ENCODE results near the gene PHF19. TPM values are rescaled to one million over a fixed set of nuclear protein-coding genes. Genes with fewer than 3 reads are reported as not detected.
A peak's percentile ranks its signal among the peaks of the same experiment; 100 is the strongest.

Gene PHF19
- polyA plus RNA-seq, 1 of the 3 experiments (the other 2 are of a cell fraction): 33.4 TPM

DNA sequence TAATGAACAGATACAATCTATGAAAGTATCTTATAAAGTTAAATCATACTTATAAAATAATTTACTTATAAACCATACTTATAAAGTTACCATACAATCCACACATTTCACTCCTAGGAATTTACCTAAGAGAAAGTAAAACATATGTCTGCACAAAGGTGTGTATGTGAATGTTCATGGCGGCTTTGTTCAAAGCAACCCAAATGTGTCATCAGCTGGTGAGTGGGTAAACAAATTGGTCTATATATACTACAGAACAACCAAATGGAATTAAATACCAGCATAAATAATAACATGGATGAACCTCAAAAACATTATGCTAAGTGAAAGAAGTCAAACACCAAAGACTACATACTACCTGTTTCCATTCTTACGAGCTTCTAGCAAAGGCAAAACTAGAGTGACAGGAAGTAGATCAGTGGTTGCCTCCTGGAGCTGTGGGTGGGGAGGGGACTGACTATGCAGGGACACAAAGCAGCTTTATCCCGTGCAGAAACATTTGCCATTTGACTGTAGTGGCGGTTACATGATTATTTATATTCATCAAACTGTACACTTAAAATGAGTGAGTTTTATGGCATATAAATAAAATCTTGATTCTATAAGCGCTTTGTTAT is 39.0 kb upstream of the PHF19 start:
- H3K9me2 ChIP-seq: no peaks in the 10 kb centered on the region
- peaks cover 25 to 56% of the 10 kb centered on the region in 2 experiments for H3K4me1 ChIP-seq (ENCODE audit: control insufficient read depth in 1 of 2, insufficient read depth in 2 of 2, low read depth in 1 of 2, low read length in 1 of 2)
- no peaks in the 10 kb centered on the region for H3K9me3 ChIP-seq
- H3F3A ChIP-seq (replicated peaks; ENCODE audit: insufficient read depth): peaks cover 5% of the 10 kb centered on the region
- 82% methylated on average over 5 of the region's 5 CpGs for WGBS (ENCODE audit: low lambda C conversion rate)
- H3K4me3 ChIP-seq (ENCODE audit: low read depth in 2 of 2, low read length in 1 of 2): no peak overlapping the region
- H2AFZ ChIP-seq (ENCODE audit: low read depth): no peak overlapping the region
- DNase-seq: no peak
- no peak overlapping the region for H3K9ac ChIP-seq
- no peaks in the 10 kb centered on the region for H3K79me2 ChIP-seq (ENCODE audit: insufficient read depth)
- no peaks in the 10 kb centered on the region for H4K20me1 ChIP-seq (ENCODE audit: insufficient read depth)
- POLR2A ChIA-PET: interaction anchor here (1.1 to 2.3 kb wide), 5 partner anchors 16 to 122 kb away, joined by 3 to 10 read pairs (median 4); partner anchors contain the start of gene FBXW2
- no peaks in the 10 kb centered on the region for H3K27me3 ChIP-seq (ENCODE audit: insufficient read depth)
- H3K27ac ChIP-seq (ENCODE audit: low read depth in 2 of 2, low read length in 1 of 2): peak overlapping the region in 1 of 2 experiments; percentile 95; a peak in 2 of 4 replicates
- no peak overlapping the region; the same call in 1 of the 2 replicates for H3K4me2 ChIP-seq
- CTCF ChIA-PET: interaction anchor here (1.0 to 1.7 kb wide), 3 partner anchors 13 to 45 kb away, joined by 3 to 4 read pairs (median 3); no protein-coding TSS in a partner anchor
- H3K36me3 ChIP-seq (replicated peaks in 1 of 2; ENCODE audit: control insufficient read depth in 1 of 2, insufficient read depth in 2 of 2, low read length in 1 of 2): no peaks in the 10 kb centered on the region
- TF ChIP-seq ZBTB33 (IDR thresholded peaks at IDR 0.05; ENCODE audit: borderline replicate concordance, low read depth) (no peak), FOSL2 (IDR thresholded peaks at IDR 0.05; ENCODE audit: borderline replicate concordance, low read depth) (no peak)

- TF ChIP-seq RFX5 (IDR thresholded peaks at IDR 0.05; ENCODE audit: low read length) (no peak), SIN3A (IDR thresholded peaks at IDR 0.05; ENCODE audit: borderline replicate concordance, low read depth, low read length) (no peak)
- TF ChIP-seq, protein P1, sequence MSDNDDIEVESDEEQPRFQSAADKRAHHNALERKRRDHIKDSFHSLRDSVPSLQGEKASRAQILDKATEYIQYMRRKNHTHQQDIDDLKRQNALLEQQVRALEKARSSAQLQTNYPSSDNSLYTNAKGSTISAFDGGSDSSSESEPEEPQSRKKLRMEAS (IDR thresholded peaks at IDR 0.05; ENCODE audit: low read depth): no peak
- no peak overlapping the region for H3K4me2 ChIP-seq
- POLR2A ChIA-PET: no interaction called here
- 87% methylated on average over 6 of the region's 6 CpGs for WGBS (ENCODE audit: low lambda C conversion rate)
- H3K9me2 ChIP-seq: no peaks in the 10 kb centered on the region
- CTCF ChIA-PET: no interaction called here
- no peaks in the 10 kb centered on the region for H3K79me2 ChIP-seq (ENCODE audit: insufficient read depth)
- H3K27me3 ChIP-seq (ENCODE audit: insufficient read depth): no peaks in the 10 kb centered on the region
- H3K9me3 ChIP-seq: no peaks in the 10 kb centered on the region
- H3K27ac ChIP-seq (ENCODE audit: low read depth in 2 of 2, low read length in 1 of 2): no peak overlapping the region
- H4K20me1 ChIP-seq (ENCODE audit: insufficient read depth): no peaks in the 10 kb centered on the region
- no peak overlapping the region for H3K4me3 ChIP-seq (ENCODE audit: low read depth in 2 of 2, low read length in 1 of 2)
- H3K36me3 ChIP-seq (replicated peaks in 1 of 2; ENCODE audit: control insufficient read depth in 1 of 2, insufficient read depth in 2 of 2, low read length in 1 of 2): no peaks in the 10 kb centered on the region
- peaks cover 5% of the 10 kb centered on the region for H3F3A ChIP-seq (replicated peaks; ENCODE audit: insufficient read depth)
- no peak overlapping the region for H3K9ac ChIP-seq
- DNase-seq: no peak
- peaks cover 26 to 46% of the 10 kb centered on the region in 2 experiments for H3K4me1 ChIP-seq (ENCODE audit: control insufficient read depth in 1 of 2, insufficient read depth in 2 of 2, low read depth in 1 of 2, low read length in 1 of 2)
- H2AFZ ChIP-seq (ENCODE audit: low read depth): no peak overlapping the region
Observed at GRCh38 chr9:120914953-120915352, 38.0 kb upstream of the PHF19 start.

DNA sequence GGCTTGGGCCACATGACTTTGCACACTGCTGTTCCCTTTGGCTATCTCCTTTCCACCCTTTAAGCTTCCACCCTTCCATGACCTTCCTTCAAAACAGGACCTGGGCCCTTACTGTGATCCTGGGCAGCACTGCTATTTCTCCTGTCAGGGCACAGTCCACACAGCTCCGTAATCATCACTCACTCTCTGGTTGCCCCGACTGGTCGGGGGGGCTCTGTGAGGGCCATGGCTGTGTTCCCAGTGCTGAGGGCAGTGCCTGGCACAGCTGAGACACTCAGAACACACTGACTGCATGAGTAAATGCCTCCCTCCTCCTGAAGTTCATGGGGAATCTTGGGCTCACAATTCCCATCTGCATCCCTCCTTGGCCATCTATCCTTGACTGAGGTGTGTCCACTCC is 37.4 kb upstream of the PHF19 start:
- ChIA-PET POLR2A (no interaction called here), CTCF (interaction anchor here (0.8 kb wide), 1 partner anchor 10 kb away, joined by 3 read pairs; no protein-coding TSS in a partner anchor)
- no peak overlapping the region for H3K4me2 ChIP-seq
- no peaks in the 10 kb centered on the region for H4K20me1 ChIP-seq (ENCODE audit: insufficient read depth)
- no peak overlapping the region for H3K27ac ChIP-seq (ENCODE audit: low read depth in 2 of 2, low read length in 1 of 2)
- no peak for DNase-seq
- peaks cover 27 to 40% of the 10 kb centered on the region in 2 experiments for H3K4me1 ChIP-seq (ENCODE audit: control insufficient read depth in 1 of 2, insufficient read depth in 2 of 2, low read depth in 1 of 2, low read length in 1 of 2)
- H3K9me2 ChIP-seq: no peaks in the 10 kb centered on the region
- no peak overlapping the region for H3K4me3 ChIP-seq (ENCODE audit: low read depth in 2 of 2, low read length in 1 of 2)
- TF ChIP-seq JUND (IDR thresholded peaks at IDR 0.05): no peak
- no peaks in the 10 kb centered on the region for H3K36me3 ChIP-seq (replicated peaks in 1 of 2; ENCODE audit: control insufficient read depth in 1 of 2, insufficient read depth in 2 of 2, low read length in 1 of 2)
- H3K9ac ChIP-seq: no peak overlapping the region
- no peak overlapping the region for H2AFZ ChIP-seq (ENCODE audit: low read depth)
- no peaks in the 10 kb centered on the region for H3K79me2 ChIP-seq (ENCODE audit: insufficient read depth)
- peaks cover 10% of the 10 kb centered on the region for H3F3A ChIP-seq (replicated peaks; ENCODE audit: insufficient read depth)
- 43% methylated on average over 3 of the region's 3 CpGs for WGBS (ENCODE audit: low lambda C conversion rate)
- no peaks in the 10 kb centered on the region for H3K27me3 ChIP-seq (ENCODE audit: insufficient read depth)
- H3K9me3 ChIP-seq: no peaks in the 10 kb centered on the region
